GM21423 (cell line): ENCODE data around the gene QKI.
A peak's percentile ranks its signal among the peaks of the same experiment; 100 is the strongest.

ENCODE experiments used
- ATAC-seq: cut with Tn5 transposase; IDR thresholded peaks from one replicate; pipeline ENCODE4 v1.9.1; 2021; ENCODE audit warnings: mild to moderate bottlenecking, moderate library complexity; ENCODE audit not compliant: unreplicated experiment

QKI gene

GRCh38 chr6:163526346-163526745 lies 111.8 kb downstream of the QKI start:
- ATAC-seq = no peak

DNA sequence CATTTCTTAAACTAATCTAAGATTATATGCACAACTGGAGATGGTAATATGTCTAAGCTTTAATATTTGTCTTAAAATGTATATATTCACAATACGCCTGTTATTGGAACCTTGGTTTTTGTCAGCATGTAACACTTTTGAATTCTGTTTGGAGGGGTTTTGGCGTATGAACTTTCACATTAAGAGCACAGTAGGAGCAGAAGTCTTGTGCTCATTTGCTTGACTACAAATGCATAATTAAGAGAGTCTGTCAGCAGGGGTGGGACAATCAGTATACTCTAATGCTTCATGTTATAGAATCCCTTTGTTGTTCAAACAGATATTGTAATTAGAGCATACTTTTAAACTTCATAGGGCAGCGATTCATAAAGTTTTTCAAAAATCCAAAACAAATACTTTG lies 112.8 kb downstream of the QKI start:
- ATAC-seq = no peak

GRCh38 chr6:163529605-163530004 lies 115.1 kb downstream of the QKI start:
- ATAC-seq = no peak

DNA sequence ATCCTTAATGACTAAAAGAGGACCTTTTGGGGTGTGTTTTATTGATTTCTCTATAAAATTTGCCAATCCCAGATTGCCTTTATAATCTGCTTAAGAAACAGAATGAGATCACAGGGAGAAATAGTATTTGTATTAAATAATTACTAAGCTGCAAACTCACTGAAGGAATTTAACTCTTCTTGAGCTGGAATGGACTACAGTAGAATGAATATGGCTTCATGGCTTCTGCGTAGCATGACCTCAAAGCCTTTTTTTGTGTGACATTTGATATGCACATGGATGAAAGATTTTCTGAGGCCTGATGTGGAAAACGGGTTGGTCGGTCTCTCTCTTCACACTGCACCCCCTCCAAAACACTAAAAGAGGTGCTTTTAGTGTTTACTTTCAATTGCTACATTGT lies 115.9 kb downstream of the QKI start:
- ATAC-seq = no peak

DNA sequence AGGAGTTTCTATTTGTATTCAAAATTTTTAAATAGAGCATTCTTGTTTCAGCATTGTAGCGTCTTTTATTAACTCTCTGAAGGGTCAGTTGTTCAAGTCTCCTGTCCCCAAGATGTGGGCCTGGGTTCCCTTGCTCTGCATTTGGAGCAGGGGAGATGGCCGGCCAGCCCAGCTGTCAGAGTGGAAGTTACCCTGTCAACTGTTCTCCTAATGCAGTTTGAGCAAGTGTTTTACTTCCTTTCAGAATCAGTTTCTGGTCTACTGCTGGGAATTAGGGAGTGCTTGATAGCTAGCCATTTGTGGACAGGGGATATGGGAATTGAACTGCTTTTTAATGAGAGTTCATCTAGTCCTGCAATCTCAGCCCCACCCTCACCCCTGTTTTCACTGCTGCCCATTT lies 116.6 kb downstream of the QKI start:
- no peak for ATAC-seq

GRCh38 chr6:163532526-163533078 lies 118.1 kb downstream of the QKI start:
- ATAC-seq = no peak

DNA sequence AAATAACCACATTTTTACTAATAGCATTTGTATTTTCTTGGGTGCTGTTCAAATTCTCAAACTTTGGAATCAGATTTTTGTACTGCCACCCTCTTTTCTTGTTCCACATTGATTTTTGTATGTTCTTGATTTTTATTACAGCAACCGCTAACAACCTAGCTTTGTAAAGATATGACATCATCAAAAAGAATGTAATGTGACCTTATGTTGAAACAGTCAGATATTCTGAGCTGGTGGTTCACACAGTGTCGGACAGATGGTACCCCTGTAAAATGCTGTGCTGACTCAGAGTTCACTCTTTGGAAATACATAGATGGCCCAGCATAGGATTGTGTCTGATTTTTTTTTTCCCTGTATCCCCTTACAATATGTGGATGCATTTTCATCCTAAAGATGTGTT lies 118.9 kb downstream of the QKI start:
- ATAC-seq = no peak

GRCh38 chr6:163536770-163537169 lies 122.3 kb downstream of the QKI start:
- no peak for ATAC-seq

DNA sequence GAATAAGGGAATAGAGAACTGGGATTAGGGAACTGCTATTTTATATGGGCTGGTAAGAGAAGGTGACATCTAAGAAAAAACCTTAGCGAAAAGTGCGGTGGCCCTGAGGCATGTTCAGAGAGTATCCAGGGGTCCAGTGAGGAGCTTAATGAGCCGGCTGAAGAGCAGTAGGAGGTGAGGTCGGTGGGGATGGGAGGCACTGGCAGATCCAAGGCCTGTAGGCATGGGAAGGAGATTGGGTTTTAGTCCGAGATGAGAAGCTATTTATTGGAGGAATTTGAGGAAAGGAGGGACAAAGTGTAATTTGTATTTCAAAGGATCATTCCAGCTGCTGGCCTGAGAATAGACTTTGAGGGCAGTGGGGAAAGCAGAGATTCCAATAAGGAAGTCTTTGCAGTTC lies 123.8 kb downstream of the QKI start:
- no peak for ATAC-seq

DNA sequence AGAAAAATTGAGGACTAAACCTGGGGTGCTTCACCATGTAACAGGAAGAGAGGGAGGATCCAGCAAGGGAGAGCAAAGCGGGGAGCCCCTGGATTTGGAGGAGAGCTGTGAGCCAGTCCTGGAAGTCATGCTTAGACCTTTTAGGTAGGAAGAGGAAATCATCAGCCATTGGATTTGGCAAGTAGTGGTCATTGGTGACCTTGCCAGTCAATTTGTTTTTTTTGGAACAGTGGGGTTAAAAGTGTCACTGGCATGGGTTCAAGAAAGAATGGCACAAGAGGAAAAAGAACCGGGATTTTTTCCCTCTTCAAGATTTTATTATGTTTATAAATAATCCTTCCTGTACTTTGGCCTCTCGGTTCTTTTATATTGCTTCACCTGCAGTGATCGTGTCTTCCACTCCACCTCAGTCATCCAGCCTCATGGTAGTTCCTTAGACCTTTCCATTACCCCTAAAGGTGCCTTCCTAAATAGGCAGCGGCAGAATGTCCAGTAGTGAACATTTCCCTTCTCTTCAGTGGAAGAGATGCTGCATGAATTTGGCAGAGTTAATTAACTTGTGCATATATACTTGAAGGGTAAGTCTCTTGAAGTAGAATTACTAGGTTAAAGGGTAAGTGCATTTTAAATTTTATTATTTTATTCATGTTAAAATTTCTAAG lies 124.7 kb downstream of the QKI start:
- no peak for ATAC-seq

DNA sequence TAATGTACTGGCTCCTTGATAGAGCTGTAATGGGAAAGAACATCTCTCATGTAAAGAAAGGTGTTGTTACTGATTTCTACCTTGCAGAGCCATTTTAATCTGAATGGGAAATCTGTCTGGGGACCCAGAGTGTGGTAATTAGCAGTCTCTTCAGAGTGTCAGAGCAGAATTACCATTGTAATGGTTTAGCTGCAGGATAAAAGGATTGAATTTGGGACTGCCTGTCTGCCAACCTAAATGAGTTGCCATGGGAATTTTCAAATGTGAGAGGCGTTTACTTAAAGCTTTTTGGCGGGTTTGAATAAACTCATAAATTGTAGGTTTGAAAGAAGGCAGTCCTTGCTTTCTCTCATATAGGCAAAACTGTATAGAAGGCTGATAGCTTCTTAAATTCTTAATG lies 128.8 kb downstream of the QKI start:
- ATAC-seq = no peak

GRCh38 chr6:163545370-163545769 lies 130.9 kb downstream of the QKI start:
- ATAC-seq = no peak

DNA sequence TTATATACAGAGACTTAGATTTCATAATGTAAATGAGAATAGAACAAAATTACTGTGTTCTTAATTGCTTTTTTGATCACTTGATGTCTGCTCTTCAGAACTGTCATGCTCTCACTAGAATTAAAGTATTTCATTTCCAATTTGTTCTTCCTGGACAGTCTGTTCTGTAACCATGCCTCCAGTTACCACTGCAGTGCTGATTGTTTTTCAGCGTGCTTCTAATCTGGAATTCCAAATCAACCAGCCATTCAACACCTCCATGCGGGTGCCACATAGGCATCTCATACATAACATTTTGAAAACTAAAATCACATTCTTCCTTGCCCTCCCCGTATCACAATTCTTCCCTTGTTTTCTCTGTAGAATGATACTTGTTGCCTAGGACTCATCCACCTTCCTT lies 132.8 kb downstream of the QKI start:
- ATAC-seq = no peak

DNA sequence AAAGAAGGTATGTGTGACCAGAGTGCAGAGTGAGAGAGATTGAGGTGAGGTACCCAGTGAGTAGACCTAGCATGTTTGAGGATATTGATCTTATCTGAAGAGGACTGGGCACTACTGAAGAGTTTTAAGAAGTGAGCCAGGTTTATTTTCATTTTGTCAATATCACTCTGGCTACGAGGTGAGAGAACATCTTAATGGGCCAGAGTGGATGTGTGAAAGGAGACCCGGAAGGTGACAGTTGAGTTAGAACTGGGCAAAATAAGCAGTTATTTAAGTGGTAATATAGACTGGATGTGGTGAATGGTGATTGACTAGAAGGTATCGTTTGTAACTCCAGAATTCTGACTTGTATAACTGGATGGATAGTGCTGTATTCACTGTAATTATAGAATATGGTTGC lies 134.1 kb downstream of the QKI start:
- no peak for ATAC-seq

GRCh38 chr6:163554032-163554431 lies 139.5 kb downstream of the QKI start:
- ATAC-seq = peak; percentile 6

DNA sequence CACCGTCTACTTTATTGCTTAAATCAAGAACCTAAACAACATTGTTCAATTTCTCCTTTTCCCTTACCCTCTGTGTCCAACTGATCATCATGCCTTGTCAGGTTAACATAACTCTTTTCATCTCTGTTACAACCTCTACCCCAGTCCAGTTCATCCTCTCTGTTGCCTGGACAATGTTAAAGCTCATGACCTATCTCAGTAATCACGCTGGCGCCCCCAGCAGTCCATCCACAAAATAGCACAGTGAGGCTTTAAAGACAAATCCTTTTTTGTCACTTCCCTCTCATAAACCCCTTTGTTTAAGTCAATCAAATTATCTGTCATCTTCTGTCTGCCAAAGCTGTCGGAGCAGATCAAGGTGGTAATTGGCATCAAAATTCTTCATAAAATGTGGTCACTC lies 140.1 kb downstream of the QKI start:
- ATAC-seq = peak; percentile 70

DNA sequence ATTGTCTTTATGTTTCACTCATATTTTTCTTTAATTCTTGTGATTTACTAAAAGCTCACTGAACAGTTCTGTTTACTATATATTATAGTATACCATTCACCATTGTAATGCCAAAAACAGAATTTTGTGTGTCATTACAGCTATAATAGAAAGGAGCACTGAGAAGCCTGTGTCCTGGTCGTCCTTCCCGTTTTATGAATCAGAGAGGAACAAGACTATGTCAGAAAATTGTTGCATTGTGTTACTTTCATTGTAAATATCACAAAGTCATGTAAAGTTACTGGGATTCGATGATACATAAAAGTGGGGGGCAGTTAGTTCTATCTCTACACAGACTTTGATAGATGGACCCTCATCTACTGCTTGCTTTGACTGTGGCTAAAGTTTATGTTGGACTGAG lies 145.1 kb downstream of the QKI start:
- ATAC-seq = no peak

GRCh38 chr6:163563318-163563717 lies 148.8 kb downstream of the QKI start:
- no peak for ATAC-seq

GRCh38 chr6:163564534-163564933 lies 150.0 kb downstream of the QKI start:
- ATAC-seq = no peak

- ATAC-seq = no peak
Measured at GRCh38 chr6:163565140-163565539, 150.6 kb downstream of the QKI start.

GRCh38 chr6:163566056-163566455 lies 151.5 kb downstream of the QKI start:
- no peak for ATAC-seq

GRCh38 chr6:163568275-163568674 lies 153.8 kb downstream of the QKI start:
- ATAC-seq = no peak

DNA sequence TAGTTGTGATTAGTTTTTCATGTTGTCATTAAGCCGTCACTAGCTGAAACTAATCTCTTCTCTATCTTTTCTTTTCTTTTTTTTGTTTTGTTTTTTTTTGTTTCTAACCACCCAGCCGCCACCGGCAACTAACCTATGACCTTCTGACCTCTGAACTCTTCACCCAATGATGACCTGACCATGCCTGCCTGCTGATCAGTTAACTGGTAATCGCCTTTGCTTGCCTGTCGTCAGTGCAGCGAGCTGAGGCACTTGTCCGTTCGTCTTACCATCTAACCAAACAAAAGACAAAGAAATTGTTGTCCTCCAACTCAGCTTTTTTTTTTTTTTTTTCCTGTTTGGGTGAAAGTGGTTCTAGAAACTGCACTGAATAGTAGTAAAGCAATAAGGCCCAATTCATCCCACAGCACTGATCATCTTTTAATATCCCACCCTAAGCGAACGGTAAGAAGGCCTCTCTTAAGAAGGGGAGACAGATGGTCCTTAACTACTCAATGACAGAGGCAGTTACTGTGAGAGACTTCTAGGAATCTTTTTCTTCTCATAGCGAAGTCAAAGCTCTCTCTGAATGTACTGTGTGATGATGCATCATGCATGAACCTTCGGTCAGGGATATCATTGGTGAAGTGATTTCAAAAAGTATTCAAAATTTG lies 156.2 kb downstream of the QKI start:
- ATAC-seq = no peak
